GM12878 (cell line): ENCODE measurements around the gene PRDM16. TPM values are rescaled to one million over a fixed set of nuclear protein-coding genes. Genes with fewer than 3 reads are reported as not detected.
A peak's percentile ranks its signal among the peaks of the same experiment; 100 is the strongest.

Experiments used
- ATAC-seq: fragments of 200-7000 bp; cut with Tn5 transposase; 3 replicates; pipeline ENCODE4 v1.9.1; 2020; ENCODE audit warnings: mild to moderate bottlenecking, moderate library complexity
- BruUV-seq: library from RNA; stranded (reverse); fragments of 400-500 nt; replicated peaks from 2 replicates; lab custom pipeline; 2021; lab: Mats Ljungman, UMichigan
- CTCF ChIA-PET: fragments of 300-600 bp; sonication (Branson Sonifier 250); formaldehyde crosslinking; extraction: SDS; loops from one replicate; lab custom pipeline; 2021; ENCODE audit warnings: inconsistent platforms; lab: Yijun Ruan, JAX
- POLR2A ChIA-PET: fragments of 350-600 bp; formaldehyde crosslinking; extraction: SDS; loops from one replicate; lab custom pipeline; 2021; ENCODE audit warnings: inconsistent platforms; lab: Charles Lee
- RAD21 ChIA-PET: fragments of 300-600 bp; sonication (Branson Sonifier 250); formaldehyde crosslinking; loops from one replicate; lab custom pipeline; 2023; ENCODE audit warnings: antibody characterized with exemption; ENCODE audit not compliant: unreplicated experiment; lab: Charles Lee
- SMC1A ChIA-PET: fragments of 300-600 bp; sonication (Branson Sonifier 250); formaldehyde crosslinking; loops from one replicate; lab custom pipeline; 2023; ENCODE audit not compliant: unreplicated experiment, uncharacterized antibody; lab: Charles Lee
- DNase-seq: peaks from one replicate; pipeline ENCODE4 v3.0.0-alpha.2; 2011; ENCODE audit warnings: low read depth, low spot score
- FAIRE-seq: peaks from 3 replicates; lab custom pipeline; 2011; peaks lifted over from hg19 to GRCh38; lab: Jason Lieb, UNC
- H2AFZ ChIP-seq: 2 replicates; pipeline ENCODE4 v1.6.0; 2011; ENCODE audit warnings: low read depth, low read length, control low read depth; ENCODE audit not compliant: control insufficient read depth
- H3K27ac ChIP-seq: 2 replicates; pipeline ENCODE4 v1.5.1; 2011; ENCODE audit warnings: control low read depth; ENCODE audit not compliant: control insufficient read depth, insufficient read depth
- H3K27me3 ChIP-seq, 2 experiments: replicated peaks in 1 of 2; 2 replicates each; pipeline versions ENCODE4 v1.6.0 to v1.6.1; 2011; ENCODE audit warnings: low read length in 1 of 2; ENCODE audit not compliant: control insufficient read depth in 2 of 2, insufficient read depth in 2 of 2
- H3K36me3 ChIP-seq, 2 experiments: 2 replicates each; pipeline ENCODE4 v1.5.1; 2011; ENCODE audit warnings: low read length in 1 of 2; ENCODE audit not compliant: control insufficient read depth in 2 of 2, insufficient read depth in 2 of 2
- H3K4me1 ChIP-seq: 2 replicates; pipeline ENCODE4 v1.6.1; 2011; ENCODE audit warnings: mild to moderate bottlenecking, low read length, moderate library complexity, mixed read lengths; ENCODE audit not compliant: control insufficient read depth, insufficient read depth
- H3K4me2 ChIP-seq: 2 replicates; pipeline ENCODE4 v1.6.0; 2011; ENCODE audit warnings: control low read depth; ENCODE audit not compliant: control insufficient read depth, insufficient read depth
- H3K4me3 ChIP-seq: fragments of 200-600 bp; sonication (generic); 2 replicates; pipeline ENCODE4 v1.5.1; 2016
- H3K79me2 ChIP-seq: 2 replicates; pipeline ENCODE4 v1.6.0; 2011; ENCODE audit warnings: low read length; ENCODE audit not compliant: control insufficient read depth, insufficient read depth
- H3K9ac ChIP-seq: 2 replicates; pipeline ENCODE4 v1.8.0; 2011; ENCODE audit warnings: low read length, control low read depth, mixed read lengths; ENCODE audit not compliant: control insufficient read depth, insufficient read depth
- H3K9me3 ChIP-seq: replicated peaks from 3 replicates; pipeline ENCODE4 v1.5.1; 2011; ENCODE audit warnings: mild to moderate bottlenecking, low read length; ENCODE audit not compliant: control insufficient read depth, insufficient read depth
- H4K20me1 ChIP-seq: 2 replicates; pipeline ENCODE4 v1.6.0; 2011; ENCODE audit not compliant: control insufficient read depth, insufficient read depth
- CBX5 ChIP-seq: sonication (generic); IDR thresholded peaks from 2 replicates; pipeline ENCODE4 v1.6.1; 2016; ENCODE audit warnings: low read depth, moderate library complexity, mild to moderate bottlenecking, inconsistent platforms
- HDAC2 ChIP-seq: fragments of 200-600 bp; sonication (generic); IDR thresholded peaks from 2 replicates; pipeline ENCODE4 v1.6.1; 2017
- RELA ChIP-seq: fragments of 450-650 bp; IDR thresholded peaks from 2 replicates; pipeline ENCODE4 v1.8.0; 2014; ENCODE audit warnings: borderline replicate concordance; ENCODE audit not compliant: partially characterized antibody
- REST ChIP-seq: IDR thresholded peaks from 2 replicates; pipeline ENCODE4 v1.6.1; 2012; ENCODE audit warnings: mild to moderate bottlenecking, low read depth, low read length
- TAF1 ChIP-seq: IDR thresholded peaks from 2 replicates; pipeline ENCODE4 v1.6.1; 2011; ENCODE audit warnings: mild to moderate bottlenecking, low read depth, low read length, borderline replicate concordance
- ZNF622 ChIP-seq: fragments of 450-650 bp; IDR thresholded peaks from 2 replicates; pipeline ENCODE4 v1.6.1; 2017; ENCODE audit warnings: mild to moderate bottlenecking, inconsistent platforms
- ZNF687 ChIP-seq: fragments of 450-650 bp; IDR thresholded peaks from 2 replicates; pipeline ENCODE4 v1.6.1; 2017; ENCODE audit warnings: mild to moderate bottlenecking, moderate library complexity
- WGBS: methylation state at CpG from one replicate; pipeline ENCODE4 v1.1.6; 2016; ENCODE audit warnings: low lambda C conversion rate; ENCODE audit not compliant: insufficient replicate concordance, insufficient coverage; ENCODE audit errors: missing lambda C conversion rate; 5-methylcytosine and 5-hydroxymethylcytosine counted together
- in situ Hi-C: fragments of 300-500 bp; cut with MboI; formaldehyde crosslinking; loops from 9 replicates; pipeline ENCODE4 v1.14.3; 2018; ENCODE audit warnings: mixed read lengths
- intact Hi-C: fragments of 100-400 bp; cut with micrococcal nuclease; formaldehyde crosslinking; loops from one replicate; pipeline ENCODE4 v1.14.2; 2022; ENCODE audit not compliant: unreplicated experiment
- polyA plus RNA-seq, 11 experiments: library from polyadenylated mRNA; depleted of rRNA in 4 of 11; unstranded in 6 of 11; stranded (reverse) in 5 of 11; fragments of >200 nt; fragmentation: Nextera tagmentation in 4 of 11; fragmentation: Illumina TruSeq in 1 of 11; extraction: Ambion mirVana in 4 of 11; extraction: Trizol in 1 of 11; gene quantifications; 1 replicate in 1 of 11; 2 replicates in 10 of 11; pipeline versions ENCODE4 v1.2.1 to v1.2.3, GENCODE V29; 2011 to 2016; ENCODE audit warnings: inconsistent platforms in 2 of 11, missing spikeins in 2 of 11, low read depth in 1 of 11
- total RNA-seq, 4 experiments: library from RNA; depleted of rRNA in 3 of 4; stranded (reverse); fragments of >200 nt in 3 of 4; fragmentation: Illumina TruSeq in 1 of 4; extraction: Trizol in 1 of 4; gene quantifications; 2 replicates each; pipeline versions ENCODE4 v1.2.1 to v1.2.3, GENCODE V29; 2013 to 2021

Gene PRDM16
- total and polyA plus RNA-seq, 10 of the 15 experiments (the other 5 are each of a cell fraction or from before 2014, with no cell fraction given) = 0.03 TPM; not detected in 9

- no peaks in the 10 kb centered on the region; the same call in 2 of the 3 replicates for H3K9me3 ChIP-seq
- CTCF ChIA-PET = no interaction called here
- WGBS = 55% methylated on average over 4 of the region's 4 CpGs
- BruUV-seq = no TSS peak
- SMC1A ChIA-PET = no interaction called here
- RAD21 ChIA-PET = no interaction called here
- FAIRE-seq (no peak), ATAC-seq (no peak), DNase-seq (no peak)
- no peaks in the 10 kb centered on the region for H4K20me1 ChIP-seq
- no peaks in the 10 kb centered on the region for H3K4me1 ChIP-seq
- no peak overlapping the region for H3K4me2 ChIP-seq
- H2AFZ ChIP-seq = no peak overlapping the region
- H3K27ac ChIP-seq = no peak overlapping the region
- no peak overlapping the region for H3K9ac ChIP-seq
- POLR2A ChIA-PET = no interaction called here
- no peak overlapping the region for H3K4me3 ChIP-seq
- no peaks in the 10 kb centered on the region for H3K36me3 ChIP-seq
- H3K27me3 ChIP-seq = no peaks in the 10 kb centered on the region
- TF ChIP-seq HDAC2 = no peak
- peak; percentile 50; the same call in 1 of the 2 replicates for TF ChIP-seq REST
- intact Hi-C loops = no loop called here
- in situ Hi-C loops = no loop called here
- no peaks in the 10 kb centered on the region for H3K79me2 ChIP-seq
Measured at GRCh38 chr1:3257788-3258187, 188.8 kb downstream of the PRDM16 start.

- POLR2A ChIA-PET = no interaction called here
- no TSS peak for BruUV-seq
- RAD21 ChIA-PET = no interaction called here
- no peak for TF ChIP-seq CBX5
- no peak for TF ChIP-seq RELA
- TF ChIP-seq ZNF687 = no peak
- no peak for TF ChIP-seq TAF1
- TF ChIP-seq ZNF622 = no peak
Measured at GRCh38 chr1:3258386-3259003, 189.5 kb downstream of the PRDM16 start.

More at GRCh38 chr1:3258386-3259003, 189.5 kb downstream of the PRDM16 start:
- FAIRE-seq (no peak), ATAC-seq (no peak), DNase-seq (no peak)
- no peaks in the 10 kb centered on the region for H4K20me1 ChIP-seq
- H3K9me3 ChIP-seq = no peaks in the 10 kb centered on the region; the same call in 2 of the 3 replicates
- no peak overlapping the region for H3K4me2 ChIP-seq
- SMC1A ChIA-PET = no interaction called here
- CTCF ChIA-PET = no interaction called here
- no peaks in the 10 kb centered on the region for H3K4me1 ChIP-seq
- WGBS = 60% methylated on average over 16 of the region's 16 CpGs
- in situ Hi-C loops = no loop called here
- intact Hi-C loops = no loop called here
- H3K36me3 ChIP-seq = no peaks in the 10 kb centered on the region
- H3K79me2 ChIP-seq = no peaks in the 10 kb centered on the region
- no peak overlapping the region for H3K27ac ChIP-seq
- no peaks in the 10 kb centered on the region for H3K27me3 ChIP-seq
- no peak overlapping the region for H3K9ac ChIP-seq
- H3K4me3 ChIP-seq = no peak overlapping the region
- H2AFZ ChIP-seq = no peak overlapping the region
